Measurements from ENCODE around the gene CYB561. TPM values are rescaled to one million over a fixed set of nuclear protein-coding genes. Genes with fewer than 3 reads are reported as not detected.

CYB561 gene
- total and polyA plus RNA-seq, 2 of the 4 experiments (the other 2 are of a cell fraction) = 2.5 to 3.0 TPM

DNA sequence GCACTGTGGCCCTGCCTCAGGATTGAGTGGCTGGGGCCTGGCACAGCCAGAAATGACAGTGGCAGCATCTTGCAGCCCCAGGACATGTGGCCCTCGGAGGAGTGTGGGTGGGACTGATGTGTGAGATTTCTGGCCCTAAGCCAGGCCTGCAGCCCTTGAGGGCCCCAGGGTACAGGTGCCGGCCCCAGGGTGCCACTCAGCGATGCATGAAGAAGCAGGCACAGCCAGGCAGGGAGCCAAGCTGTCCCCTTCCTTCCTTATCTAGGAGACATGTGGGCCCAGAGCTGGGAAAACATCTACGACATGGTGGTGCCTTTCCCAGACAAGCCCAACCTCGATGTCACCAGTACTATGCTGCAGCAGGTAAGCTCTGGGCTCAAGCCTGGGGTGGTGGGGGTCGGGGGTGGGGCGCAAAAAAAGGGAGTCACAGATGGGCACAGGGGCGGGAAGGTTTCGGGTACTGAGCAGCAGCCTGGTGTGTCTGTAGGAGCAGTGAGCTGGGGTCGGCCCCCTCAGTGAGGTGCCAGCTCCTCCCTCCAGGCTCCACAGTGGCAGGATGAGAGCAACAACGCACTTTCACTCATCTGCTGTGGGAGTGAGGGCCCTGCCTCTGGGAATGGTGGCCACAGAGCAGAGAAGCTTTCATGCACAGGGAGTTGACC, 34.9 kb upstream of the CYB561 start:
- Histone ChIP-seq H3K27ac (ENCODE audit: insufficient read depth, low read length) (no peak overlapping the region), H3K9me3 (ENCODE audit: control insufficient read depth, insufficient read depth, low read length) (no peaks in the 10 kb centered on the region), H4K20me1 (ENCODE audit: insufficient read depth, low read length) (no peaks in the 10 kb centered on the region), H3K23ac (ENCODE audit: low read depth, low read length) (no peak overlapping the region), H2BK120ac (ENCODE audit: low read depth, low read length) (no peak overlapping the region), H2BK5ac (ENCODE audit: low read depth, low read length, poor library complexity, severe bottlenecking) (no peak overlapping the region), H3K79me1 (ENCODE audit: low read depth in 1 of 2, low read length in 2 of 2) (no peaks in the 10 kb centered on the region), H2AK5ac (ENCODE audit: low read depth, low read length) (no peak overlapping the region), H3K27me3 (ENCODE audit: control insufficient read depth, insufficient read depth, low read length) (peaks cover 11% of the 10 kb centered on the region), H2AK9ac (replicated peaks; ENCODE audit: low read depth, low read length, poor library complexity) (no peak overlapping the region), H2BK15ac (ENCODE audit: low read depth, low read length) (no peak overlapping the region), H3K56ac (ENCODE audit: extremely low read depth, insufficient read depth, low read length) (no peak overlapping the region), H3K36me3 (ENCODE audit: control insufficient read depth, insufficient read depth, low read length) (no peaks in the 10 kb centered on the region), H3K14ac (replicated peaks; ENCODE audit: low read depth, low read length) (no peak overlapping the region), H3K4me3 (ENCODE audit: insufficient read depth, low read depth, low read length) (no peak overlapping the region), H3K4ac (ENCODE audit: low read depth, low read length) (no peak overlapping the region), H4K5ac (ENCODE audit: low read depth, low read length) (no peak overlapping the region), H3K4me1 (ENCODE audit: control insufficient read depth, insufficient read depth, low read length) (peaks cover 11% of the 10 kb centered on the region), H3K18ac (ENCODE audit: low read depth, low read length) (no peak overlapping the region), H2AFZ (replicated peaks; ENCODE audit: low read length, poor library complexity) (no peak overlapping the region), H2BK20ac (ENCODE audit: low read depth, low read length) (no peak overlapping the region), H3K9ac (ENCODE audit: low read depth, low read length) (no peak overlapping the region), H4K8ac (ENCODE audit: low read depth in 2 of 2, low read length in 2 of 2) (no peak overlapping the region), H3K9me1 (ENCODE audit: insufficient read depth, low read length) (peaks cover 3% of the 10 kb centered on the region; the same call in 1 of the 2 replicates), H3K4me2 (ENCODE audit: low read depth, low read length) (no peak overlapping the region), H4K91ac (ENCODE audit: insufficient read depth, low read depth, low read length) (no peak overlapping the region)
- DNase-seq (no peak), ATAC-seq (ENCODE audit: low read depth) (no peak)
- TF ChIP-seq FOS (IDR thresholded peaks at IDR 0.05; ENCODE audit: low read depth, low read length) (no peak), RCOR1 (IDR thresholded peaks at IDR 0.05; ENCODE audit: insufficient replicate concordance, low read length) (no peak), RFX5 (IDR thresholded peaks at IDR 0.05; ENCODE audit: low read depth, low read length) (no peak), USF2 (IDR thresholded peaks at IDR 0.05; ENCODE audit: low read depth, low read length) (no peak), NFE2L2 (IDR thresholded peaks at IDR 0.05; ENCODE audit: low read depth, low read length) (no peak), POLR2A (IDR thresholded peaks at IDR 0.05; ENCODE audit: low read depth, low read length) (no peak), MXI1 (IDR thresholded peaks at IDR 0.05; ENCODE audit: borderline replicate concordance, low read depth, low read length) (no peak), MAFK (IDR thresholded peaks at IDR 0.05; ENCODE audit: low read depth, low read length) (no peak), CTCF (conservative IDR thresholded peaks at IDR 0.05; ENCODE audit: low read depth, low read length) (no peak)
- TF ChIP-seq, protein P1, sequence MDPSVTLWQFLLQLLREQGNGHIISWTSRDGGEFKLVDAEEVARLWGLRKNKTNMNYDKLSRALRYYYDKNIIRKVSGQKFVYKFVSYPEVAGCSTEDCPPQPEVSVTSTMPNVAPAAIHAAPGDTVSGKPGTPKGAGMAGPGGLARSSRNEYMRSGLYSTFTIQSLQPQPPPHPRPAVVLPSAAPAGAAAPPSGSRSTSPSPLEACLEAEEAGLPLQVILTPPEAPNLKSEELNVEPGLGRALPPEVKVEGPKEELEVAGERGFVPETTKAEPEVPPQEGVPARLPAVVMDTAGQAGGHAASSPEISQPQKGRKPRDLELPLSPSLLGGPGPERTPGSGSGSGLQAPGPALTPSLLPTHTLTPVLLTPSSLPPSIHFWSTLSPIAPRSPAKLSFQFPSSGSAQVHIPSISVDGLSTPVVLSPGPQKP (IDR thresholded peaks at IDR 0.05; ENCODE audit: borderline replicate concordance, low read depth, low read length) = no peak
- ChIA-PET CTCF (interaction anchor here (1.0 to 3.3 kb wide), 2 partner anchors 55 kb away, joined by 3 to 24 read pairs; no protein-coding TSS in a partner anchor), POLR2A (ENCODE audit: unreplicated experiment) (no interaction called here)
- no TSS peak for BruUV-seq (replicated peaks)
- dilution Hi-C loops (cut with HindIII; ENCODE audit: low sequenced_read_pairs, unreplicated experiment) = no loop called here
- in situ Hi-C loops (cut with MboI; ENCODE audit: low sequenced_read_pairs) = no loop called here
- WGBS, 2 experiments (ENCODE audit: extremely low coverage in 2 of 2, insufficient read length in 1 of 2) = 69% methylated on average over 6 of the region's 11 CpGs; no CpG with 5 or more reads in 1 of the 2 experiments
- intact Hi-C loops (cut with micrococcal nuclease) = no loop called here

All from IMR-90 (cell line).